ENCODE measurements around the gene REC114. TPM values are rescaled to one million over a fixed set of nuclear protein-coding genes. Genes with fewer than 3 reads are reported as not detected.

REC114 gene
- polyA plus RNA-seq, 1 experiment = not detected

DNA sequence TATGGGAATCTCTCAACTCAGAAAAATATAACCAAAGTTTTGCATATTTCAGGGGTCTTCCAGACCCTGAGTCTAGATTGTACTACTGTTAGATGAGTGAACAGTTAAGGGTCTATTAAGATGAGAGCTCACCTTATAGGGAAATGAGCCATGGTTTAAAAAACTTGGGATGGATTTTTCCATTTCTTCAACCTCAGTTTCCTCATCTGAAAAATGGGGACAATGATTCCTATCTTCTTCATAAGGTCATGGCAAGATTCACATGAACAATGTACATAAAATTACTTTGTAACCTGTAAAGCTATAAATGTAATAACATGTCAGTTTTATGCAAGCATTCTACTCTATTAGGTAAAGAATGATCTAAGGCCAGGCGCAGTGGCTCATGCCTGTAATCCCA lies 161.5 kb downstream of the REC114 start:
- DNase-seq (ENCODE audit: low read depth, low spot score) = no peak
- Histone ChIP-seq H3K27me3 (ENCODE audit: control insufficient read depth, insufficient read depth, low read length) (no peaks in the 10 kb centered on the region), H3K4me3 (ENCODE audit: low read depth, low read length) (no peak overlapping the region), H3K9me3 (ENCODE audit: control insufficient read depth, insufficient read depth, low read length) (no peaks in the 10 kb centered on the region), H3K27ac (ENCODE audit: low read depth, low read length) (no peak overlapping the region)
- ChIA-PET POLR2A (no interaction called here), CTCF (interaction anchor here (0.7 to 2.7 kb wide), 3 partner anchors 9 to 96 kb away, joined by 3 to 9 read pairs (median 3); no protein-coding TSS in a partner anchor)
- TF ChIP-seq CTCF (IDR thresholded peaks at IDR 0.05; ENCODE audit: low read depth, low read length) = no peak

GRCh38 chr15:73605759-73606436 lies 162.9 kb downstream of the REC114 start:
- POLR2A ChIA-PET = interaction anchor here (0.6 kb wide), 1 partner anchor 38 kb away, joined by 5 read pairs; no protein-coding TSS in a partner anchor
- Histone ChIP-seq H3K9me3 (ENCODE audit: control insufficient read depth, insufficient read depth, low read length) (no peaks in the 10 kb centered on the region), H3K27me3 (ENCODE audit: control insufficient read depth, insufficient read depth, low read length) (no peaks in the 10 kb centered on the region), H3K27ac (ENCODE audit: low read depth, low read length) (no peak overlapping the region), H3K4me3 (ENCODE audit: low read depth, low read length) (no peak overlapping the region)
- TF ChIP-seq CTCF (IDR thresholded peaks at IDR 0.05; ENCODE audit: low read depth, low read length) = no peak
- CTCF ChIA-PET = interaction anchor here (2.7 to 5.8 kb wide), 3 partner anchors 29 to 94 kb away, joined by 9 to 69 read pairs (median 15); partner anchors contain the start of gene NPTN
- DNase-seq (ENCODE audit: low read depth, low spot score) = no peak

- Histone ChIP-seq H3K4me3 (ENCODE audit: low read depth, low read length) (no peak overlapping the region), H3K9me3 (ENCODE audit: control insufficient read depth, insufficient read depth, low read length) (no peaks in the 10 kb centered on the region), H3K27ac (ENCODE audit: low read depth, low read length) (no peak overlapping the region), H3K27me3 (ENCODE audit: control insufficient read depth, insufficient read depth, low read length) (no peaks in the 10 kb centered on the region)
- ChIA-PET POLR2A (interaction anchor here (1.5 kb wide), 1 partner anchor 25 kb away, joined by 3 read pairs; no protein-coding TSS in a partner anchor), CTCF (interaction anchor here (0.9 to 5.8 kb wide), 4 partner anchors 24 to 93 kb away, joined by 3 to 69 read pairs (median 10); partner anchors contain the start of gene NPTN)
- TF ChIP-seq CTCF (IDR thresholded peaks at IDR 0.05; ENCODE audit: low read depth, low read length) = no peak
- DNase-seq (ENCODE audit: low read depth, low spot score) = no peak
Observed at GRCh38 chr15:73607405-73607804, 164.4 kb downstream of the REC114 start.

- DNase-seq (ENCODE audit: low read depth, low spot score) = no peak
- Histone ChIP-seq H3K27ac (ENCODE audit: low read depth, low read length) (no peak overlapping the region), H3K4me3 (ENCODE audit: low read depth, low read length) (no peak overlapping the region), H3K9me3 (ENCODE audit: control insufficient read depth, insufficient read depth, low read length) (no peaks in the 10 kb centered on the region), H3K27me3 (ENCODE audit: control insufficient read depth, insufficient read depth, low read length) (no peaks in the 10 kb centered on the region)
- TF ChIP-seq CTCF (IDR thresholded peaks at IDR 0.05; ENCODE audit: low read depth, low read length) = no peak
- ChIA-PET CTCF (interaction anchor here (0.9 to 5.8 kb wide), 5 partner anchors 24 to 92 kb away, joined by 3 to 69 read pairs (median 5); partner anchors contain the start of gene NPTN), POLR2A (interaction anchor here (1.5 kb wide), 1 partner anchor 24 kb away, joined by 3 read pairs; no protein-coding TSS in a partner anchor)
Observed at GRCh38 chr15:73607843-73608242, 164.9 kb downstream of the REC114 start.

DNA sequence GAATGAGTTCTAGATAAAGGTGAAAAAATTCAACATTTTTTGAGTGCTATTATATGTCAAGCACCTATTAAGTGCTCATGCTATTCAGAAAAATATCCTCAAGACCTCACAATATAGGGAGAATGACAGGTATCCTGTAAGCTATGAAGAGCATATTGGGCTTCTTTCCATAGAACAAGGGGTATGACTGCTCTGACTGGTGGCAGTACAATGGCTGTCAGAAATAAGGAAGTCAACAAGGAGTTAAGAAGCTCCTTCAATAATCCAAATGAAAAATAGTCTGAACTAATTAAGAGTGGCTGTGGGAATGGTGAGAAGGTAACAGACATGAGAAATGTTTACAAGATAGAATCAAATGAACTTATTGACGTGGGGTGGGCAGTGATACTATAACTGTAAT lies 165.5 kb downstream of the REC114 start:
- H3K9me3 ChIP-seq (ENCODE audit: control insufficient read depth, insufficient read depth, low read length) = no peaks in the 10 kb centered on the region
- POLR2A ChIA-PET = interaction anchor here (1.5 kb wide), 1 partner anchor 24 kb away, joined by 3 read pairs; no protein-coding TSS in a partner anchor
- no peak for TF ChIP-seq CTCF (IDR thresholded peaks at IDR 0.05; ENCODE audit: low read depth, low read length)
- no peak for DNase-seq (ENCODE audit: low read depth, low spot score)
- H3K4me3 ChIP-seq (ENCODE audit: low read depth, low read length) = no peak overlapping the region
- CTCF ChIA-PET = interaction anchor here (1.0 to 5.8 kb wide), 3 partner anchors 27 to 91 kb away, joined by 3 to 69 read pairs (median 15); partner anchors contain the start of gene NPTN
- no peaks in the 10 kb centered on the region for H3K27me3 ChIP-seq (ENCODE audit: control insufficient read depth, insufficient read depth, low read length)
- no peak overlapping the region for H3K27ac ChIP-seq (ENCODE audit: low read depth, low read length)
